NB4 (cell line): Measurements from ENCODE around the gene XPNPEP1.

Experiments used
- MYC ChIP-seq: IDR thresholded peaks from 2 replicates; pipeline ENCODE4 v1.6.1; 2011; ENCODE audit warnings: low read depth, low read length
- POLR2A ChIP-seq: IDR thresholded peaks from 2 replicates; pipeline ENCODE4 v1.6.1; 2011; ENCODE audit warnings: mild to moderate bottlenecking; ENCODE audit not compliant: insufficient read length; ENCODE audit errors: extremely low read depth
- TF ChIP-seq, protein P1 (sequence below): IDR thresholded peaks from one replicate; pipeline ENCODE4 v1.5.1; 2012; ENCODE audit warnings: low read depth, low read length
- TF ChIP-seq, protein P2 (sequence below): IDR thresholded peaks from 2 replicates; pipeline ENCODE4 v1.6.1; 2011; ENCODE audit warnings: low read depth, low read length

DNA sequence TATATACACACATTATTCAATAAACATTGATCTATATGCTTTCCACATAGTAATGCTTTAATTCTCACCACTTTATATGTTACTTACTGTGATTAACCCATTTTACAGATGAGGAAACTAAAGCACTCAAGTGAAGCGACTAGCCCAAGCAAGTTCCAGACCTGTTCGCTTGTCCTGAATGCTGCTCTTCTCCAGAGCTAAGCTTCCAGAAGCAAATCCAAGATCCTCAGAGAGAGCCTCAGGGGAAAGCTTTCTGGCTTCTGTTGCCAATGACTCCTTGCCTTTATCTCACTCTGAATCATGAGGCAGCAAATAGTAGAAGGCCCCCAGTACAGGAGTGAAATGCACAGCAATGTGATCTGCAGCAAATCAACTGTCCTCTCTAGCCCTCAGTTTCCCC is 32.2 kb downstream of the XPNPEP1 start:
- TF ChIP-seq, protein P1, sequence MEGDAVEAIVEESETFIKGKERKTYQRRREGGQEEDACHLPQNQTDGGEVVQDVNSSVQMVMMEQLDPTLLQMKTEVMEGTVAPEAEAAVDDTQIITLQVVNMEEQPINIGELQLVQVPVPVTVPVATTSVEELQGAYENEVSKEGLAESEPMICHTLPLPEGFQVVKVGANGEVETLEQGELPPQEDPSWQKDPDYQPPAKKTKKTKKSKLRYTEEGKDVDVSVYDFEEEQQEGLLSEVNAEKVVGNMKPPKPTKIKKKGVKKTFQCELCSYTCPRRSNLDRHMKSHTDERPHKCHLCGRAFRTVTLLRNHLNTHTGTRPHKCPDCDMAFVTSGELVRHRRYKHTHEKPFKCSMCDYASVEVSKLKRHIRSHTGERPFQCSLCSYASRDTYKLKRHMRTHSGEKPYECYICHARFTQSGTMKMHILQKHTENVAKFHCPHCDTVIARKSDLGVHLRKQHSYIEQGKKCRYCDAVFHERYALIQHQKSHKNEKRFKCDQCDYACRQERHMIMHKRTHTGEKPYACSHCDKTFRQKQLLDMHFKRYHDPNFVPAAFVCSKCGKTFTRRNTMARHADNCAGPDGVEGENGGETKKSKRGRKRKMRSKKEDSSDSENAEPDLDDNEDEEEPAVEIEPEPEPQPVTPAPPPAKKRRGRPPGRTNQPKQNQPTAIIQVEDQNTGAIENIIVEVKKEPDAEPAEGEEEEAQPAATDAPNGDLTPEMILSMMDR = no peak
- TF ChIP-seq POLR2A (no peak), MYC (no peak)
- TF ChIP-seq, protein P2, sequence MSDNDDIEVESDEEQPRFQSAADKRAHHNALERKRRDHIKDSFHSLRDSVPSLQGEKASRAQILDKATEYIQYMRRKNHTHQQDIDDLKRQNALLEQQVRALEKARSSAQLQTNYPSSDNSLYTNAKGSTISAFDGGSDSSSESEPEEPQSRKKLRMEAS = no peak
